Neural cell (in vitro differentiated cells): ENCODE data around the gene APOB.

Experiments used
- EP300 ChIP-seq: fragments of 450-650 bp; conservative IDR thresholded peaks from 2 replicates; pipeline ENCODE4 v1.6.1; 2014; ENCODE audit warnings: antibody characterized with exemption, mild to moderate bottlenecking, moderate library complexity; ENCODE audit not compliant: poor library complexity, severe bottlenecking
- EZH2 ChIP-seq: fragments of 200-600, 300-800 bp; shearing (Covaris generic), sonication (generic); IDR thresholded peaks from 2 replicates; pipeline ENCODE4 v1.6.1; 2014; ENCODE audit warnings: antibody characterized with exemption, low read length, borderline replicate concordance, mild to moderate bottlenecking; ENCODE audit not compliant: insufficient read depth, poor library complexity, severe bottlenecking
- TAF1 ChIP-seq: IDR thresholded peaks from 2 replicates; pipeline ENCODE4 v1.6.1; 2012; ENCODE audit warnings: low read depth
- TF ChIP-seq, protein P1 (sequence below): fragments of 450-650 bp; IDR thresholded peaks from 2 replicates; pipeline ENCODE4 v1.5.1; 2014; ENCODE audit warnings: antibody characterized with exemption, mild to moderate bottlenecking, moderate library complexity; ENCODE audit not compliant: poor library complexity, severe bottlenecking

DNA sequence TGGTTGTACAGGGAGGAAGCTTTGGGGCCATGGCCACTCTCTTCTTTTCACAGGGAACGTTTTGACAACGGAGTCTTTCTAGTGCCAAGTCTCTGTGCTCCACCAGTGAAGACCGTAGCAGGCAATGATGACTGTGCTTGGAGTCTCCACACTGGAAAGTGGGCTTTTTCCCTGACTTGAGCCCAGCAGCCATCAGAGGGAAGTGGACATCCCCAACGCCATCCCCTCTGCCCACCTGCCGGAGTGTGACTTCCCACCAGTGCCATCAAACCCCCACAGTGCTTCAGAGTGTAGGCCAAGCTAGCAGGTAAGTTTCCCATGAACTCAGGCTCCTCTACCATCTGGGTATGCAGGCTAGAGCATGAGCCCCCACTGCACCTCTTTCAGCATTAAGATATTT is 78.7 kb downstream of the APOB start:
- no peak for TF ChIP-seq EZH2
- TF ChIP-seq, protein P1, sequence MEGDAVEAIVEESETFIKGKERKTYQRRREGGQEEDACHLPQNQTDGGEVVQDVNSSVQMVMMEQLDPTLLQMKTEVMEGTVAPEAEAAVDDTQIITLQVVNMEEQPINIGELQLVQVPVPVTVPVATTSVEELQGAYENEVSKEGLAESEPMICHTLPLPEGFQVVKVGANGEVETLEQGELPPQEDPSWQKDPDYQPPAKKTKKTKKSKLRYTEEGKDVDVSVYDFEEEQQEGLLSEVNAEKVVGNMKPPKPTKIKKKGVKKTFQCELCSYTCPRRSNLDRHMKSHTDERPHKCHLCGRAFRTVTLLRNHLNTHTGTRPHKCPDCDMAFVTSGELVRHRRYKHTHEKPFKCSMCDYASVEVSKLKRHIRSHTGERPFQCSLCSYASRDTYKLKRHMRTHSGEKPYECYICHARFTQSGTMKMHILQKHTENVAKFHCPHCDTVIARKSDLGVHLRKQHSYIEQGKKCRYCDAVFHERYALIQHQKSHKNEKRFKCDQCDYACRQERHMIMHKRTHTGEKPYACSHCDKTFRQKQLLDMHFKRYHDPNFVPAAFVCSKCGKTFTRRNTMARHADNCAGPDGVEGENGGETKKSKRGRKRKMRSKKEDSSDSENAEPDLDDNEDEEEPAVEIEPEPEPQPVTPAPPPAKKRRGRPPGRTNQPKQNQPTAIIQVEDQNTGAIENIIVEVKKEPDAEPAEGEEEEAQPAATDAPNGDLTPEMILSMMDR, result no peak
- no peak for TF ChIP-seq TAF1
- no peak for TF ChIP-seq EP300
